IPS-11a (cell line): ENCODE results near the gene NPY1R.

Experiments used
- H3K4me3 ChIP-seq: one replicate; pipeline ENCODE4 v1.5.1; 2013; ENCODE audit warnings: low read depth, low read length, control low read depth

Gene NPY1R

GRCh38 chr4:163280703-163281519 lies 51.5 kb downstream of the NPY1R start:
- H3K4me3 ChIP-seq, result no peak overlapping the region

GRCh38 chr4:163279713-163280112 lies 52.7 kb downstream of the NPY1R start:
- no peak overlapping the region for H3K4me3 ChIP-seq

GRCh38 chr4:163274861-163275260 lies 57.5 kb downstream of the NPY1R start:
- no peak overlapping the region for H3K4me3 ChIP-seq
